DOHH2 (cell line): ENCODE measurements around the gene ADRA2B.

Source experiments
- CTCF ChIP-seq: fragments of 200-600 bp; sonication (generic); IDR thresholded peaks from one replicate; pipeline ENCODE4 v1.5.1; 2014; ENCODE audit warnings: antibody characterized with exemption, mild to moderate bottlenecking, low read depth, low read length; ENCODE audit not compliant: poor library complexity, severe bottlenecking
- EZH2phosphoT487 ChIP-seq: fragments of 200-600 bp; sonication (generic); IDR thresholded peaks from 2 replicates; pipeline ENCODE4 v1.6.1; 2017; ENCODE audit warnings: borderline replicate concordance, mild to moderate bottlenecking, antibody characterized with exemption, low read length, moderate library complexity, mixed read lengths

GRCh38 chr2:96136129-96136720, 19.9 kb upstream of the ADRA2B start:
- no peak for TF ChIP-seq EZH2phosphoT487
- TF ChIP-seq CTCF = no peak
